B cell (primary cell): ENCODE data around the gene SHANK1.

ENCODE experiments used
- CTCF ChIP-seq: fragments of 200-600 bp; IDR thresholded peaks from one replicate; pipeline ENCODE4 v1.8.0; 2022; ENCODE audit warnings: antibody characterized with exemption, mild to moderate bottlenecking
- EZH2 ChIP-seq: IDR thresholded peaks from 2 replicates; pipeline ENCODE4 v1.6.1; 2012; ENCODE audit warnings: borderline replicate concordance, low read depth, mild to moderate bottlenecking, moderate library complexity, low read length; ENCODE audit not compliant: insufficient read depth, poor library complexity, severe bottlenecking

GRCh38 chr19:50717026-50717723 is 2.4 kb downstream of the SHANK1 start:
- no peak for TF ChIP-seq CTCF
- no peak for TF ChIP-seq EZH2
